Measurements from ENCODE around the gene PXMP2. TPM values are rescaled to one million over a fixed set of nuclear protein-coding genes. Genes with fewer than 3 reads are reported as not detected.

Gene PXMP2
- total RNA-seq, 2 donors from 2014 or later: 25.7 to 107 TPM

GRCh38 chr12:132735496-132735895, 48.1 kb downstream of the PXMP2 start:
- H3K27me3 ChIP-seq (replicated peaks; ENCODE audit: insufficient read depth): no peaks in the 10 kb centered on the region
- H3K9me3 ChIP-seq: no peaks in the 10 kb centered on the region
- intact Hi-C loops (cut with DNase I): no loop called here
- peaks cover 15 to 31% of the 10 kb centered on the region in 2 donors for H3K36me3 ChIP-seq
- H3K4me3 ChIP-seq: no peak overlapping the region
- 90% methylated on average over 19 of the region's 20 CpGs for WGBS
- no peak overlapping the region for H3K27ac ChIP-seq
- DNase-seq (ENCODE audit: low spot score): no peak
- H3K4me1 ChIP-seq (replicated peaks): no peaks in the 10 kb centered on the region
- TF ChIP-seq CTCF (IDR thresholded peaks at IDR 0.05) (no peak), POLR2AphosphoS5 (IDR thresholded peaks at IDR 0.05) (no peak), POLR2A (IDR thresholded peaks at IDR 0.05) (no peak)

GRCh38 chr12:132736378-132736777, 49.0 kb downstream of the PXMP2 start:
- TF ChIP-seq CTCF (IDR thresholded peaks at IDR 0.05) (no peak), POLR2A (IDR thresholded peaks at IDR 0.05) (no peak), POLR2AphosphoS5 (IDR thresholded peaks at IDR 0.05) (no peak)
- DNase-seq (ENCODE audit: low spot score): no peak
- no peaks in the 10 kb centered on the region for H3K9me3 ChIP-seq
- no peaks in the 10 kb centered on the region for H3K27me3 ChIP-seq (replicated peaks; ENCODE audit: insufficient read depth)
- no peaks in the 10 kb centered on the region for H3K4me1 ChIP-seq (replicated peaks)
- no peak overlapping the region for H3K27ac ChIP-seq
- intact Hi-C loops (cut with DNase I): no loop called here
- H3K4me3 ChIP-seq: no peak overlapping the region
- WGBS: 86% methylated on average over 12 of the region's 12 CpGs
- H3K36me3 ChIP-seq: peaks cover 13 to 37% of the 10 kb centered on the region in 2 donors

- Histone ChIP-seq H3K4me3 (no peak overlapping the region), H3K36me3 (peaks cover 13 to 34% of the 10 kb centered on the region in 2 donors), H3K4me1 (replicated peaks) (no peaks in the 10 kb centered on the region), H3K27me3 (replicated peaks; ENCODE audit: insufficient read depth) (no peaks in the 10 kb centered on the region), H3K27ac (no peak overlapping the region), H3K9me3 (no peaks in the 10 kb centered on the region)
- 94% methylated on average over 15 of the region's 15 CpGs for WGBS
- no peak for TF ChIP-seq POLR2AphosphoS5 (IDR thresholded peaks at IDR 0.05)
- no peak for TF ChIP-seq POLR2A (IDR thresholded peaks at IDR 0.05)
- no peak for TF ChIP-seq CTCF (IDR thresholded peaks at IDR 0.05)
- no peak for DNase-seq (ENCODE audit: low spot score)
- intact Hi-C loops (cut with DNase I): no loop called here
These were observed 49.5 kb downstream of the PXMP2 start for GRCh38 chr12:132736913-132737312.

- no peaks in the 10 kb centered on the region for H3K27me3 ChIP-seq (replicated peaks; ENCODE audit: insufficient read depth)
- WGBS: 84% methylated on average over 19 of the region's 19 CpGs
- peaks cover 0 to 28% of the 10 kb centered on the region in 2 donors for H3K36me3 ChIP-seq
- H3K9me3 ChIP-seq: no peaks in the 10 kb centered on the region
- H3K4me1 ChIP-seq (replicated peaks): no peaks in the 10 kb centered on the region
- no peak overlapping the region for H3K4me3 ChIP-seq
- no peak overlapping the region for H3K27ac ChIP-seq
- no peak for DNase-seq (ENCODE audit: low spot score)
- TF ChIP-seq CTCF (IDR thresholded peaks at IDR 0.05): no peak
- TF ChIP-seq POLR2AphosphoS5 (IDR thresholded peaks at IDR 0.05): no peak
- no peak for TF ChIP-seq POLR2A (IDR thresholded peaks at IDR 0.05)
- intact Hi-C loops (cut with DNase I): no loop called here
These were observed 52.4 kb downstream of the PXMP2 start for GRCh38 chr12:132739600-132740312.

GRCh38 chr12:132740313-132740646, 52.9 kb downstream of the PXMP2 start:
- WGBS: 83% methylated on average over 6 of the region's 6 CpGs
- H3K36me3 ChIP-seq: peaks cover 0 to 27% of the 10 kb centered on the region in 2 donors
- no peak overlapping the region for H3K4me3 ChIP-seq
- TF ChIP-seq POLR2A (IDR thresholded peaks at IDR 0.05) (no peak), CTCF (IDR thresholded peaks at IDR 0.05) (no peak), POLR2AphosphoS5 (IDR thresholded peaks at IDR 0.05) (no peak)
- H3K4me1 ChIP-seq (replicated peaks): no peaks in the 10 kb centered on the region
- no peak overlapping the region for H3K27ac ChIP-seq
- no peaks in the 10 kb centered on the region for H3K9me3 ChIP-seq
- H3K27me3 ChIP-seq (replicated peaks; ENCODE audit: insufficient read depth): no peaks in the 10 kb centered on the region
- DNase-seq (ENCODE audit: low spot score): no peak
- intact Hi-C loops (cut with DNase I): no loop called here
